Panc1 (cell line): ENCODE measurements around the gene OPN1MW3.
"Not testable (repeated sequence)": the region's sequence is repeated elsewhere in the genome, so short reads cannot be mapped to it uniquely, and the experiment has no call there.

Experiments used
- POLR2AphosphoS5 ChIP-seq: IDR thresholded peaks from 2 replicates; pipeline ENCODE4 v1.6.1; 2012; ENCODE audit warnings: mild to moderate bottlenecking, low read depth, low read length, moderate library complexity
- REST ChIP-seq, 2 experiments: IDR thresholded peaks; 2 replicates each; pipeline ENCODE4 v1.6.1; 2011 to 2012; ENCODE audit warnings: low read depth in 2 of 2, control low read depth in 1 of 2, low read length in 1 of 2, mild to moderate bottlenecking in 1 of 2, moderate library complexity in 1 of 2; ENCODE audit not compliant: insufficient read depth in 1 of 2
- TCF7L2 ChIP-seq: IDR thresholded peaks from 2 replicates; pipeline ENCODE4 v1.6.1; 2011; ENCODE audit warnings: mild to moderate bottlenecking, low read depth, low read length, inconsistent platforms
- TF ChIP-seq, protein P1 (sequence below): fragments of 450-650 bp; IDR thresholded peaks from 2 replicates; pipeline ENCODE4 v1.5.1; 2017; ENCODE audit warnings: mild to moderate bottlenecking

- TF ChIP-seq, protein P1, sequence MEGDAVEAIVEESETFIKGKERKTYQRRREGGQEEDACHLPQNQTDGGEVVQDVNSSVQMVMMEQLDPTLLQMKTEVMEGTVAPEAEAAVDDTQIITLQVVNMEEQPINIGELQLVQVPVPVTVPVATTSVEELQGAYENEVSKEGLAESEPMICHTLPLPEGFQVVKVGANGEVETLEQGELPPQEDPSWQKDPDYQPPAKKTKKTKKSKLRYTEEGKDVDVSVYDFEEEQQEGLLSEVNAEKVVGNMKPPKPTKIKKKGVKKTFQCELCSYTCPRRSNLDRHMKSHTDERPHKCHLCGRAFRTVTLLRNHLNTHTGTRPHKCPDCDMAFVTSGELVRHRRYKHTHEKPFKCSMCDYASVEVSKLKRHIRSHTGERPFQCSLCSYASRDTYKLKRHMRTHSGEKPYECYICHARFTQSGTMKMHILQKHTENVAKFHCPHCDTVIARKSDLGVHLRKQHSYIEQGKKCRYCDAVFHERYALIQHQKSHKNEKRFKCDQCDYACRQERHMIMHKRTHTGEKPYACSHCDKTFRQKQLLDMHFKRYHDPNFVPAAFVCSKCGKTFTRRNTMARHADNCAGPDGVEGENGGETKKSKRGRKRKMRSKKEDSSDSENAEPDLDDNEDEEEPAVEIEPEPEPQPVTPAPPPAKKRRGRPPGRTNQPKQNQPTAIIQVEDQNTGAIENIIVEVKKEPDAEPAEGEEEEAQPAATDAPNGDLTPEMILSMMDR, result not testable (repeated sequence)
- TF ChIP-seq REST (IDR thresholded peaks at IDR 0.05; ENCODE audit: insufficient read depth in 1 of 2, low read depth in 2 of 2, low read length in 1 of 2); TCF7L2; POLR2AphosphoS5: not testable (repeated sequence)
These were observed 30.7 kb upstream of the OPN1MW3 start for GRCh38 chrX:154226706-154227105.
